ENCODE data around the gene MADD. TPM values are rescaled to one million over a fixed set of nuclear protein-coding genes. Genes with fewer than 3 reads are reported as not detected.
A peak's percentile ranks its signal among the peaks of the same experiment; 100 is the strongest.

The MADD gene
- polyA plus RNA-seq (2014; cell fraction: cytosol; rRNA removed), result 25.1 and 35.4 TPM in 2 replicates
- polyA plus RNA-seq (2014; cell fraction: nucleus; rRNA removed), result 71.8 and 128 TPM in 2 replicates

- DNase-seq (ENCODE audit: low spot score), result peak; percentile 88
These were observed at the start of gene MADD for GRCh38 chr11:47269829-47270305. MADD (plus strand) TSS chr11:47270133.

GRCh38 chr11:47220401-47220821, 49.5 kb upstream of the MADD start:
- no peak for DNase-seq (ENCODE audit: low spot score)

GRCh38 chr11:47222696-47223095, 47.2 kb upstream of the MADD start:
- no peak for DNase-seq (ENCODE audit: low spot score)

- no peak for DNase-seq (ENCODE audit: low spot score)
These were observed 44.2 kb upstream of the MADD start for GRCh38 chr11:47225552-47226400.

GRCh38 chr11:47229161-47229560, 40.8 kb upstream of the MADD start:
- DNase-seq (ENCODE audit: low spot score), result no peak

GRCh38 chr11:47233051-47233450, 36.9 kb upstream of the MADD start:
- DNase-seq (ENCODE audit: low spot score), result no peak

GRCh38 chr11:47233989-47234668, 35.8 kb upstream of the MADD start:
- DNase-seq (ENCODE audit: low spot score), result no peak

GRCh38 chr11:47234669-47235100, 35.2 kb upstream of the MADD start:
- no peak for DNase-seq (ENCODE audit: low spot score)

GRCh38 chr11:47235163-47235562, 34.8 kb upstream of the MADD start:
- no peak for DNase-seq (ENCODE audit: low spot score)

- no peak for DNase-seq (ENCODE audit: low spot score)
These were observed 33.5 kb upstream of the MADD start for GRCh38 chr11:47236482-47236881.

- no peak for DNase-seq (ENCODE audit: low spot score)
These were observed 30.1 kb upstream of the MADD start for GRCh38 chr11:47239852-47240251.

GRCh38 chr11:47241841-47242301, 28.1 kb upstream of the MADD start:
- DNase-seq (ENCODE audit: low spot score), result no peak

- no peak for DNase-seq (ENCODE audit: low spot score)
These were observed 27.2 kb upstream of the MADD start for GRCh38 chr11:47242596-47243192.

- no peak for DNase-seq (ENCODE audit: low spot score)
These were observed 26.5 kb upstream of the MADD start for GRCh38 chr11:47243454-47243853.

- DNase-seq (ENCODE audit: low spot score), result no peak
These were observed 25.2 kb upstream of the MADD start for GRCh38 chr11:47244448-47245350.

- DNase-seq (ENCODE audit: low spot score), result no peak
These were observed 24.1 kb upstream of the MADD start for GRCh38 chr11:47245611-47246357.

- DNase-seq (ENCODE audit: low spot score), result no peak
These were observed 22.4 kb upstream of the MADD start for GRCh38 chr11:47247502-47247901.

GRCh38 chr11:47248304-47248663, 21.6 kb upstream of the MADD start:
- no peak for DNase-seq (ENCODE audit: low spot score)

- DNase-seq (ENCODE audit: low spot score), result peak; percentile 94
These were observed 21.1 kb upstream of the MADD start, which contains the start of gene ACP2 for GRCh38 chr11:47248664-47249377. ACP2 (minus strand) TSS chr11:47248814; CDS start chr11:47248789, 25 bp downstream.

GRCh38 chr11:47249378-47249715, 20.6 kb upstream of the MADD start:
- DNase-seq (ENCODE audit: low spot score), result no peak

All from SK-N-DZ (cell line).